ENCODE measurements around the gene PPP1R14D. TPM values are rescaled to one million over a fixed set of nuclear protein-coding genes. Genes with fewer than 3 reads are reported as not detected.

PPP1R14D gene
- total and polyA plus RNA-seq, 12 donors: not detected

DNA sequence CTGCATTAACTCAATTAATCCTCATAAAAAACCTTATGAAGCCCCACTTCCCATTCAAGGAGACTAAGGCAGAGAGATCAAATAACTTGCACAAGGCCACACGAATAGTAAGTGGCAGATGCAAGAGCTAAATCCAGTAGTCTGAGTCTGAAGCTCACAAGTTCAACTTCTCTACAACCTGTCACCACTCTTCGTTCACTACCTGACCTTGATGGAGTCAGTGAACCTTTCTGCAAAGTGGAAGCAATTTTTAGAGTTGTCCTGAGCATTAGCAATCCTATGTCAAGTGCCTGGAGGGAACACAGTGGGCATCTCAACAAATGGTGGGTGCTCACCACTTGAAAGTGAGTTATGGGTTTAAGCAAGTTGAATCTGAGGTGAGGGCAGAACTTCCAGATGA, 13.2 kb upstream of the PPP1R14D start:
- H3K36me3 ChIP-seq: no peaks in the 10 kb centered on the region
- 49 to 65% methylated on average over 2 of the region's 2 CpGs for WGBS, 2 donors
- no peaks in the 10 kb centered on the region for H3K9me3 ChIP-seq
- H3K4me1 ChIP-seq: peaks cover 10 to 27% (median 13%) of the 10 kb centered on the region in 9 donors
- ATAC-seq: peak in 1 of 8 donors; percentile 19
- TF ChIP-seq, protein P1, sequence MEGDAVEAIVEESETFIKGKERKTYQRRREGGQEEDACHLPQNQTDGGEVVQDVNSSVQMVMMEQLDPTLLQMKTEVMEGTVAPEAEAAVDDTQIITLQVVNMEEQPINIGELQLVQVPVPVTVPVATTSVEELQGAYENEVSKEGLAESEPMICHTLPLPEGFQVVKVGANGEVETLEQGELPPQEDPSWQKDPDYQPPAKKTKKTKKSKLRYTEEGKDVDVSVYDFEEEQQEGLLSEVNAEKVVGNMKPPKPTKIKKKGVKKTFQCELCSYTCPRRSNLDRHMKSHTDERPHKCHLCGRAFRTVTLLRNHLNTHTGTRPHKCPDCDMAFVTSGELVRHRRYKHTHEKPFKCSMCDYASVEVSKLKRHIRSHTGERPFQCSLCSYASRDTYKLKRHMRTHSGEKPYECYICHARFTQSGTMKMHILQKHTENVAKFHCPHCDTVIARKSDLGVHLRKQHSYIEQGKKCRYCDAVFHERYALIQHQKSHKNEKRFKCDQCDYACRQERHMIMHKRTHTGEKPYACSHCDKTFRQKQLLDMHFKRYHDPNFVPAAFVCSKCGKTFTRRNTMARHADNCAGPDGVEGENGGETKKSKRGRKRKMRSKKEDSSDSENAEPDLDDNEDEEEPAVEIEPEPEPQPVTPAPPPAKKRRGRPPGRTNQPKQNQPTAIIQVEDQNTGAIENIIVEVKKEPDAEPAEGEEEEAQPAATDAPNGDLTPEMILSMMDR (IDR thresholded peaks at IDR 0.05): no peak
- intact Hi-C loops (cut with DNase I): no loop called here
- DNase-seq: no peak
- no peak overlapping the region for H3K4me3 ChIP-seq
- H3K27ac ChIP-seq: no peak overlapping the region
- H3K27me3 ChIP-seq: peaks cover 9 to 39% (median 33%) of the 10 kb centered on the region in 7 donors

DNA sequence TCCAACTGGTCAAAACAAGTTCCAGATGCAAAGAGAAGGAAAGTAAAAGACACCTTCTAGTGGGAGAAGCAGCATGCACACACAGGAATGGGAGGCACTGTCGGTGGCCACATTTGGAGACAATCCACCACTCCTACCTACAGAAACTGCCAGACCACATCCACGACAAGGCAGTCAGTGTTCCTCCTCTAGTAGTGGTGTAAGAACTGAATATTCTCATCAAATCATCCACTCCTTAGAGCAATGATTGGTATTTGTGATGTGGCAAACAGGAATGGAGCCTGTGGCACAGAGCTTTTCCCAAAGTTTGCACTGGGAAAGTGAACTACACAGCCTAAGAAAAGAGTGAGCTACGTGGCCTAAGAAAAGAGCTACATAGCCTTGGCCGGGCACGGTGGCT, 10.2 kb upstream of the PPP1R14D start:
- Histone ChIP-seq H3K4me1 (peaks cover 0 to 5% (median 0%) of the 10 kb centered on the region in 9 donors), H3K27me3 (peaks cover 0 to 19% (median 4%) of the 10 kb centered on the region in 7 donors), H3K36me3 (no peaks in the 10 kb centered on the region), H3K9me3 (no peaks in the 10 kb centered on the region), H3K27ac (no peak overlapping the region), H3K4me3 (no peak overlapping the region)
- DNase-seq: no peak
- WGBS, 2 donors: 85 to 89% methylated on average over 5 of the region's 5 CpGs
- ATAC-seq: no peak
- intact Hi-C loops (cut with DNase I): no loop called here
- TF ChIP-seq, protein P1 (IDR thresholded peaks at IDR 0.05): no peak

DNA sequence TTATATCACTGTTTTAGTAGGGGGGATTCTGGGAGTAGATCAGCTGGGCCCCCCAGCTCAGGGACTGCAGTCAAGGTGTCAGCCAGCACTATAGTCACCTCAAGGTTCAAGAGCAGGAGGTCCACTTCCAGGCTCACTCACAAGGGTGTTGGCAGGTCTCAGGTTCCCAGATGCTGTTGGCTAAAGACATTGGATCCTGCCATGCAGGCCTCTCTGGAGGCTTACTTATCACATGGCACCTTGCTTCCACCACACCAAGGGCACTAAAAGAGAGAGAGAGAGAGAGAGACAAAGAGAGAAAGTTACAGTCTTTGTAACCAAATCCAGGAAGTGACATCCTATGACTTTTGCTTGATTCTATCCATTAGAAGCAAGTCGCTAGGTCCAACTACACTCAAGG, 7.5 kb upstream of the PPP1R14D start:
- TF ChIP-seq, protein P1 (IDR thresholded peaks at IDR 0.05): no peak
- no peak overlapping the region for H3K4me3 ChIP-seq
- intact Hi-C loops (cut with DNase I): no loop called here
- H3K27me3 ChIP-seq: no peaks in the 10 kb centered on the region
- no peaks in the 10 kb centered on the region for H3K4me1 ChIP-seq
- no peak overlapping the region for H3K27ac ChIP-seq
- no peaks in the 10 kb centered on the region for H3K36me3 ChIP-seq
- H3K9me3 ChIP-seq: no peaks in the 10 kb centered on the region
- WGBS, 2 donors: 93 to 100% methylated on average over 1 of the region's 1 CpG
- DNase-seq (no peak), ATAC-seq (no peak)

DNA sequence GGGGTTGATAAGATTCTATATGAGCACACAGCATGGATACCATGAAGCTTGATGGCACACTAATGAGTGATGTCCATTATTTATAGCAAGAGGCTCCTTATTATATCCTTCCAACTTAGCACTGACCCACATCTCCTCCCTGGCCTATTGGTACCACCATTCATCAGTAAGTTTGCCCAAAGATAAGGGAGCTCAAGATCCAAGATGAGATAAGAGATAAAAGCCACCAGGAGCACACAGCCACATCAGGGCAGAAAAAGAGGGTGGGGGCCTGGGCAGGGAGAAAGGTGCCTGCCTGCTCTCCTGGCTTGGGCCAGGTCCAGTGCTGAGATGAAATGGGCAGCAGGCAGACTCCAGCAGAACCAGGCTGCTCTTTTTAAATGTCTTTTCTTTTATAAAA, 4.4 kb upstream of the PPP1R14D start:
- Histone ChIP-seq H3K36me3 (no peaks in the 10 kb centered on the region), H3K4me1 (no peaks in the 10 kb centered on the region), H3K27me3 (peaks cover 0 to 6% (median 0%) of the 10 kb centered on the region in 7 donors), H3K4me3 (no peak overlapping the region), H3K27ac (no peak overlapping the region), H3K9me3 (no peaks in the 10 kb centered on the region)
- TF ChIP-seq, protein P1 (IDR thresholded peaks at IDR 0.05): no peak
- DNase-seq (no peak), ATAC-seq (no peak)
- intact Hi-C loops (cut with DNase I): no loop called here

All from heart right ventricle (tissue), 16 donors.